Breast epithelium (tissue), 4 donors: ENCODE measurements around the gene ART3. TPM values are rescaled to one million over a fixed set of nuclear protein-coding genes. Genes with fewer than 3 reads are reported as not detected.

Experiments
- DNase-seq, 2 donors: peaks; one replicate each; pipeline ENCODE4 v3.0.0-alpha.2; 2019; ENCODE audit warnings: low spot score in 2 of 2
- H3K27ac ChIP-seq, 2 donors: fragments of 200-600 bp; sonication (generic) in 1 of 2; one replicate each; pipeline ENCODE4 v1.5.1; 2016 to 2019; ENCODE audit warnings: mild to moderate bottlenecking in 1 of 2
- H3K27me3 ChIP-seq, 2 donors: fragments of 200-600 bp; sonication (generic) in 1 of 2; one replicate each; pipeline versions ENCODE4 v1.5.1 to v1.6.0; 2017 to 2019; ENCODE audit warnings: control low read depth in 1 of 2, mild to moderate bottlenecking in 1 of 2
- H3K36me3 ChIP-seq: fragments of 200-600 bp; one replicate; pipeline ENCODE4 v1.5.1; 2019
- H3K4me1 ChIP-seq, 2 donors: fragments of 200-600 bp; sonication (generic); one replicate each; pipeline ENCODE4 v1.5.1; 2016 to 2019; ENCODE audit warnings: control low read depth in 1 of 2
- H3K4me3 ChIP-seq, 3 donors: fragments of 200-600 bp; sonication (generic); 1 replicate in 2 of 3; 2 replicates in 1 of 3; pipeline ENCODE4 v1.5.1; 2016 to 2019; ENCODE audit warnings: mild to moderate bottlenecking in 3 of 3, moderate library complexity in 2 of 3
- H3K9me3 ChIP-seq, 2 donors: fragments of 200-600 bp; sonication (generic) in 1 of 2; one replicate each; pipeline ENCODE4 v1.5.1; 2016 to 2019; ENCODE audit warnings: control low read depth in 1 of 2
- POLR2A ChIP-seq: fragments of 450-650 bp; IDR thresholded peaks from one replicate; pipeline ENCODE4 v1.6.1; 2016; ENCODE audit warnings: antibody characterized with exemption, mild to moderate bottlenecking, moderate library complexity
- POLR2AphosphoS5 ChIP-seq, 3 donors: sonication (generic); formaldehyde crosslinking; IDR thresholded peaks; one replicate each; pipeline ENCODE4 v1.6.1; 2017; ENCODE audit warnings: antibody characterized with exemption in 3 of 3
- intact Hi-C: fragments of 100-400 bp; cut with DNase I; formaldehyde crosslinking; loops from one replicate; pipeline ENCODE4 v1.15.1; 2023; ENCODE audit warnings: low total_unique reads
- total RNA-seq, 3 donors: library from RNA; depleted of rRNA; stranded (reverse); fragments of >200 nt; gene quantifications; one replicate each; pipeline ENCODE4 v1.1.0, GENCODE V29; 2016
- TF ChIP-seq, protein P1 (sequence below), 3 donors: fragments of 450-650 bp; IDR thresholded peaks; one replicate each; pipeline ENCODE4 v1.5.1; 2016 to 2017; ENCODE audit warnings: antibody characterized with exemption in 3 of 3, mild to moderate bottlenecking in 3 of 3, moderate library complexity in 3 of 3

The ART3 gene
- total RNA-seq, 3 donors from 2014 or later, result not detected

DNA sequence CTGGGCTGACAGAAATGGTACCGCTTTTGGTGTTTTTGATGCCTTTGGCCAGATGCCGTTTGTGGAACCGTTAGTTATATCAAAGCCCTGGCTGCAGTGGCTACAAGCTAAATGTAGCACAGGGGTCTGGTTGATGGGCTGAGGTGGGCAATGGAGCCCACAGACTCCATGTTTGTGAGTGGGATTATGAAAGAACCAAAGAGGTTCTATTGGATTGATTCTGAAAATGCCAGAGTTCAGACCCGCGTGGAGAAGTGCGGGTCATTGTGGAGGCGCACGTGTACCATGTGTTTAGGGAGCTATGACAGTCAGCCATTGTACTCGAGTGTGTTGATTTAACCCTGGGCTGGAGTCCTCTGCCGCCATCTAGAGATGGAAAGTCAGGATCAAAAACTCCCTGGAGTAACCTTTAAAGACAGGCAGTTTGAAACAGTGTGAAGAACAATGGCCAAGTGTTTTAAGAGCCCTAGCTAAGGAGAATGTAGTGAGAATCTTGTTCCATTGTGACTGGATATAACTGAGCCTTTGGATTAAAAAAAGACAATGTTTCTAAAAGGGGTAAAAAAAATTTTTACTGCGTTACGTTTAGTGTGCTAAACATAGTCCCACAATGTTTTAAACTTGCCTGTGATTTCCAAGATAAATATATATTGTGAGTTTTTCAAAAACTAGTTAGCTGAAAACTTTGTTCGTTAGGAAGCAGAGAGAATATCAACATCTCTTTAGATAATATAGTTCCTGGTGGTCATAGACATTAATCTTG is 12.7 kb downstream of the ART3 start:
- H3K27ac ChIP-seq, result no peak overlapping the region
- intact Hi-C loops, result no loop called here
- peak in 1 of 2 donors; percentile 45 for DNase-seq
- H3K4me1 ChIP-seq, result peaks cover 0 to 4% of the 10 kb centered on the region in 2 donors
- no peaks in the 10 kb centered on the region for H3K36me3 ChIP-seq
- H3K9me3 ChIP-seq, result no peaks in the 10 kb centered on the region
- no peaks in the 10 kb centered on the region for H3K27me3 ChIP-seq
- TF ChIP-seq, protein P1, sequence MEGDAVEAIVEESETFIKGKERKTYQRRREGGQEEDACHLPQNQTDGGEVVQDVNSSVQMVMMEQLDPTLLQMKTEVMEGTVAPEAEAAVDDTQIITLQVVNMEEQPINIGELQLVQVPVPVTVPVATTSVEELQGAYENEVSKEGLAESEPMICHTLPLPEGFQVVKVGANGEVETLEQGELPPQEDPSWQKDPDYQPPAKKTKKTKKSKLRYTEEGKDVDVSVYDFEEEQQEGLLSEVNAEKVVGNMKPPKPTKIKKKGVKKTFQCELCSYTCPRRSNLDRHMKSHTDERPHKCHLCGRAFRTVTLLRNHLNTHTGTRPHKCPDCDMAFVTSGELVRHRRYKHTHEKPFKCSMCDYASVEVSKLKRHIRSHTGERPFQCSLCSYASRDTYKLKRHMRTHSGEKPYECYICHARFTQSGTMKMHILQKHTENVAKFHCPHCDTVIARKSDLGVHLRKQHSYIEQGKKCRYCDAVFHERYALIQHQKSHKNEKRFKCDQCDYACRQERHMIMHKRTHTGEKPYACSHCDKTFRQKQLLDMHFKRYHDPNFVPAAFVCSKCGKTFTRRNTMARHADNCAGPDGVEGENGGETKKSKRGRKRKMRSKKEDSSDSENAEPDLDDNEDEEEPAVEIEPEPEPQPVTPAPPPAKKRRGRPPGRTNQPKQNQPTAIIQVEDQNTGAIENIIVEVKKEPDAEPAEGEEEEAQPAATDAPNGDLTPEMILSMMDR (IDR thresholded peaks at IDR 0.05), result peak in 2 of 3 donors; percentile 24 to 37
- TF ChIP-seq POLR2A, result no peak
- H3K4me3 ChIP-seq, result no peak overlapping the region

DNA sequence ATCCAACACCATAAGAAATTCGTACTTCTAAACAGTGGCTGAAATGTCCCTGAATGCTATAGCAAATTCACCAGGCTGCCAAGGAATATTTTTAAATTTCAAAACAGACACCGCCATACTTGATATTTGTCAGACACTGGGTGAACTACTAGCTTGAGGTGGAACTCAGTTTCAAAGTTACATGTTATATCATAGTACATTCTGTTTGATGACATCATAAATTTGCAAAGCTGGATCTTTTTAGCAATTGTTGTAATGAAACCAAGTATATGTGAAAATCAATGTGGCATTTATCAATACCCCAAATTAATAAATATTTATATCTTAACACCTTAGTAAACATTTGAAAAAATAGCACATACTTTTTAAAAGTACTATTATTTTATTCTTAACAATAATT is 14.2 kb downstream of the ART3 start:
- DNase-seq, result no peak
- no peak for TF ChIP-seq POLR2AphosphoS5 (IDR thresholded peaks at IDR 0.05)
- TF ChIP-seq POLR2A, result no peak
- TF ChIP-seq, protein P1 (IDR thresholded peaks at IDR 0.05), result no peak
- intact Hi-C loops, result no loop called here
- H3K27me3 ChIP-seq, result no peaks in the 10 kb centered on the region
- H3K36me3 ChIP-seq, result no peaks in the 10 kb centered on the region
- H3K9me3 ChIP-seq, result no peaks in the 10 kb centered on the region
- H3K4me1 ChIP-seq, result peaks cover 0 to 4% of the 10 kb centered on the region in 2 donors
- H3K27ac ChIP-seq, result no peak overlapping the region
- no peak overlapping the region for H3K4me3 ChIP-seq

DNA sequence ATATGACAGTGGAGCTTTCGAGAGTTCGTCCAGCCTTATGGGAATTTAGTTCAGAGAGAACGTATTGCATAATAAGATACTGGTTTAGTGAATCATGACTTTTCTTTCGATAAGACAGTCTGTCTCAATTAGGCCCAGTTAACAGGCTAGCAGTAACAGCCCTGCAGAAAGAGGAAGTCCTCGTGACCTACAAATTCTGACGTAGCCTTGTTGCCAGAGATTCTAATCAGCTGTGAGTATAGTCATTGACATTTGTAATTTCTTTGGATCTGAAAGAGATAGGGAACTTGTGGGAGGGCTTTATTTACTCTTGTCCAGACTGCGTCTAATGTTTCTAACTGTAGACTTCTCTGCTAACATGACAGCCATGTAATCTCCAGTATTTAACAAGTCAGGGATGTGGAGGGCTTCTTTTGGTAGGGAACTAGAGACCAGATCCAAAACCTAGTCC is 15.8 kb downstream of the ART3 start:
- Histone ChIP-seq H3K27ac (peak overlapping the region in 1 of 2 donors; percentile 23), H3K36me3 (no peaks in the 10 kb centered on the region), H3K4me1 (peaks cover 0 to 4% of the 10 kb centered on the region in 2 donors), H3K4me3 (no peak overlapping the region), H3K9me3 (no peaks in the 10 kb centered on the region), H3K27me3 (no peaks in the 10 kb centered on the region)
- intact Hi-C loops, result no loop called here
- no peak for TF ChIP-seq POLR2AphosphoS5 (IDR thresholded peaks at IDR 0.05)
- peak in 1 of 2 donors; percentile 27 for DNase-seq

DNA sequence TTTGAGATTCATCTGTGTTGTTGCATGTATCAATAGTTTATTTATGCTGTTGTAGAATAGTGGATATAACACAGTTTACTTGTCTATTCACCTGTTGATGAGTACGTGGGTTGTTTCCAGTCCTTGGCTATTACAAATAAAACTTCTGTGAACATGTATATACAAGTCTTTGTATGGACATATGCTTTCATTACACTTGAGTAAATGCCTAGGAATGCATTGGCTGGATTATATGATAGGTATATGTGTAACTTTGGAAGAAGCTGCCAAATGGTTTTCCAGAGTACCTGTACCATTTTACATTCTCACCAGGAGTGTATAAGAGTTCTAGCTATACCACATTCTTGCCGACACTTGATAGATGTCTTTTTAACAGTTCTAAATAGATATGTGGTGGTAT is 16.5 kb downstream of the ART3 start:
- Histone ChIP-seq H3K36me3 (no peaks in the 10 kb centered on the region), H3K9me3 (no peaks in the 10 kb centered on the region), H3K27me3 (no peaks in the 10 kb centered on the region), H3K4me1 (peaks cover 0 to 4% of the 10 kb centered on the region in 2 donors), H3K4me3 (no peak overlapping the region), H3K27ac (no peak overlapping the region)
- intact Hi-C loops, result no loop called here
- no peak for DNase-seq
- TF ChIP-seq POLR2AphosphoS5 (IDR thresholded peaks at IDR 0.05) (no peak), POLR2A (no peak)
- TF ChIP-seq, protein P1 (IDR thresholded peaks at IDR 0.05), result no peak

DNA sequence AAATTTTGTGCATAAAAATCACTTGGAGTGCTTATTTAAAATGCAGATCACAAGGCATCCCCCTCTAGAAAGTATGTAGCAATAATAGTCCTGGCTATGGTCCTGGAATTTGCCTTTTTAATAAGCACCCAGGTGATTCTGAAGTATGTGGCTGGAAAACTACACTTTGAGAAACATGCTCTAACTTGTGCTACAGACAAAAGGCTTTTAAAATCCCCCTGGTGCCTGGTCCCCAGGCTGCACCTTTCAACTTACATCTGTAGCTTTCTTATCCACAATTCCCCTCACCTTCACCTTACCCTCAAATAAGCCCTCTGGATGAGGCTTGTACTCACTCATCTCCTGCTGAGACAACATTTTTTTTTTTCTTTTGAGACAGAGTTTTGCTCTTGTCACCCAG is 21.1 kb downstream of the ART3 start:
- Histone ChIP-seq H3K9me3 (no peaks in the 10 kb centered on the region), H3K4me1 (no peaks in the 10 kb centered on the region), H3K36me3 (no peaks in the 10 kb centered on the region), H3K27me3 (no peaks in the 10 kb centered on the region), H3K4me3 (no peak overlapping the region), H3K27ac (peak overlapping the region; percentile 5 to 68)
- TF ChIP-seq, protein P1 (IDR thresholded peaks at IDR 0.05), result peak in 1 of 3 donors; percentile 9
- no peak for TF ChIP-seq POLR2AphosphoS5 (IDR thresholded peaks at IDR 0.05)
- intact Hi-C loops, result no loop called here
- no peak for DNase-seq
